Upper lobe of left lung (tissue), 6 donors: ENCODE results near the gene ADARB1. TPM values are rescaled to one million over a fixed set of nuclear protein-coding genes. Genes with fewer than 3 reads are reported as not detected.

Source experiments
- ATAC-seq, 2 donors: fragments of 200-7000 bp; cut with Tn5 transposase; one replicate each; pipeline ENCODE4 v1.9.1; 2022; ENCODE audit warnings: mild to moderate bottlenecking in 2 of 2, moderate library complexity in 2 of 2; ENCODE audit not compliant: low FRiP score in 2 of 2
- DNase-seq, 2 donors: peaks; one replicate each; pipeline ENCODE4 v3.0.0-alpha.2; 2019 to 2020
- H3K27ac ChIP-seq, 4 donors: fragments of 200-600 bp; sonication (generic); one replicate each; pipeline ENCODE4 v1.5.1; 2016 to 2019
- H3K27me3 ChIP-seq, 4 donors: fragments of 200-600 bp; sonication (generic); one replicate each; pipeline ENCODE4 v1.5.1; 2017 to 2019
- H3K36me3 ChIP-seq, 4 donors: fragments of 200-600 bp; sonication (generic); one replicate each; pipeline ENCODE4 v1.5.1; 2016 to 2019
- H3K4me1 ChIP-seq, 4 donors: fragments of 200-600 bp; sonication (generic); one replicate each; pipeline ENCODE4 v1.5.1; 2018 to 2019
- H3K4me3 ChIP-seq, 4 donors: fragments of 200-600 bp; sonication (generic); one replicate each; pipeline ENCODE4 v1.5.1; 2017 to 2019; ENCODE audit warnings: mild to moderate bottlenecking in 2 of 4, moderate library complexity in 1 of 4
- H3K9me3 ChIP-seq, 4 donors: fragments of 200-600 bp; sonication (generic); one replicate each; pipeline ENCODE4 v1.5.1; 2018 to 2019
- CTCF ChIP-seq, 6 experiments: fragments of 450-650 bp in 4 of 6; fragments of 200-600 bp in 2 of 6; sonication (generic) in 2 of 6; IDR thresholded peaks; one replicate each; pipeline ENCODE4 v1.5.1; 2016 to 2019; ENCODE audit warnings: antibody characterized with exemption in 6 of 6
- EP300 ChIP-seq, 4 donors: sonication (generic); formaldehyde crosslinking; IDR thresholded peaks; one replicate each; pipeline ENCODE4 v1.5.1; 2017; ENCODE audit warnings: antibody characterized with exemption in 4 of 4, control low read depth in 2 of 4
- POLR2A ChIP-seq, 4 donors: fragments of 450-650 bp; IDR thresholded peaks; one replicate each; pipeline ENCODE4 v1.5.1; 2016 to 2017; ENCODE audit warnings: antibody characterized with exemption in 4 of 4, mild to moderate bottlenecking in 2 of 4
- POLR2AphosphoS5 ChIP-seq, 2 donors: sonication (generic); formaldehyde crosslinking; IDR thresholded peaks; one replicate each; pipeline ENCODE4 v1.5.1; 2017; ENCODE audit warnings: antibody characterized with exemption in 2 of 2
- WGBS, 2 donors: methylation state at CpG; one replicate each; pipeline ENCODE4 v1.1.5; 2017 to 2018; 5-methylcytosine and 5-hydroxymethylcytosine counted together
- total RNA-seq, 6 donors: library from RNA; depleted of rRNA in 4 of 6; stranded (reverse); fragments of >200 nt in 4 of 6; gene quantifications; one replicate each; pipeline versions ENCODE4 v1.1.0 to v1.2.1, GENCODE V29; 2016 to 2021
- donor health status: DM: no; HTN: no; CAD: no; lungs with moderate emphysema.
- donor health status: DM: no; HTN: yes; CAD: no; lungs with severe emphysema.

ADARB1 gene
- total RNA-seq, 6 donors from 2014 or later: 26.5 to 94.3 (median 42.4) TPM

GRCh38 chr21:45134279-45135076 lies 60.1 kb downstream of the ADARB1 start:
- 92 to 93% methylated on average over 21 to 22 of the region's 29 CpGs for WGBS, 2 donors
- peak in 1 of 2 donors; percentile 71 for DNase-seq
- TF ChIP-seq EP300 (IDR thresholded peaks at IDR 0.05) (no peak), POLR2A (IDR thresholded peaks at IDR 0.05) (no peak), CTCF (IDR thresholded peaks at IDR 0.05) (no peak), POLR2AphosphoS5 (IDR thresholded peaks at IDR 0.05) (no peak)
- H3K36me3 ChIP-seq: peaks cover 0 to 17% (median 2%) of the 10 kb centered on the region in 4 donors
- no peaks in the 10 kb centered on the region for H3K9me3 ChIP-seq
- no peak overlapping the region for H3K4me3 ChIP-seq
- H3K27me3 ChIP-seq: no peaks in the 10 kb centered on the region
- peaks cover 30 to 51% (median 34%) of the 10 kb centered on the region in 4 donors for H3K4me1 ChIP-seq
- no peak for ATAC-seq
- no peak overlapping the region for H3K27ac ChIP-seq

- ATAC-seq (no peak), DNase-seq (no peak)
- Histone ChIP-seq H3K4me1 (peaks cover 24 to 44% (median 30%) of the 10 kb centered on the region in 4 donors), H3K4me3 (no peak overlapping the region), H3K27me3 (no peaks in the 10 kb centered on the region), H3K27ac (peak overlapping the region in 1 of 4 donors; percentile 17), H3K36me3 (peaks cover 0 to 14% (median 2%) of the 10 kb centered on the region in 4 donors), H3K9me3 (no peaks in the 10 kb centered on the region)
- TF ChIP-seq CTCF (IDR thresholded peaks at IDR 0.05) (no peak), POLR2A (IDR thresholded peaks at IDR 0.05) (no peak), EP300 (IDR thresholded peaks at IDR 0.05) (no peak), POLR2AphosphoS5 (IDR thresholded peaks at IDR 0.05) (no peak)
- 71 to 80% methylated on average over 1 to 3 of the region's 3 CpGs for WGBS, 2 donors
Measured at GRCh38 chr21:45135122-45135521, 60.7 kb downstream of the ADARB1 start.

GRCh38 chr21:45135868-45136267 lies 61.5 kb downstream of the ADARB1 start:
- 78 to 87% methylated on average over 9 of the region's 9 CpGs for WGBS, 2 donors
- TF ChIP-seq POLR2AphosphoS5 (IDR thresholded peaks at IDR 0.05) (no peak), EP300 (IDR thresholded peaks at IDR 0.05) (no peak), POLR2A (IDR thresholded peaks at IDR 0.05) (no peak), CTCF (IDR thresholded peaks at IDR 0.05) (no peak)
- Histone ChIP-seq H3K4me3 (no peak overlapping the region), H3K4me1 (peaks cover 21 to 38% (median 25%) of the 10 kb centered on the region in 4 donors), H3K27ac (peak overlapping the region in 1 of 4 donors; percentile 17), H3K9me3 (no peaks in the 10 kb centered on the region), H3K36me3 (peaks cover 0 to 14% (median 2%) of the 10 kb centered on the region in 4 donors), H3K27me3 (no peaks in the 10 kb centered on the region)
- no peak for DNase-seq
- ATAC-seq: no peak

GRCh38 chr21:45136500-45136899 lies 62.1 kb downstream of the ADARB1 start:
- Histone ChIP-seq H3K4me3 (no peak overlapping the region), H3K4me1 (peaks cover 16 to 32% (median 20%) of the 10 kb centered on the region in 4 donors), H3K9me3 (no peaks in the 10 kb centered on the region), H3K27me3 (no peaks in the 10 kb centered on the region), H3K36me3 (peaks cover 0 to 14% (median 2%) of the 10 kb centered on the region in 4 donors), H3K27ac (no peak overlapping the region)
- 90 to 91% methylated on average over 8 of the region's 8 CpGs for WGBS, 2 donors
- ATAC-seq (no peak), DNase-seq (peak in 1 of 2 donors; percentile 63)
- TF ChIP-seq EP300 (IDR thresholded peaks at IDR 0.05): no peak
- no peak for TF ChIP-seq POLR2A (IDR thresholded peaks at IDR 0.05)
- TF ChIP-seq CTCF (IDR thresholded peaks at IDR 0.05): no peak
- no peak for TF ChIP-seq POLR2AphosphoS5 (IDR thresholded peaks at IDR 0.05)
